ENCODE results near the gene RPRM. TPM values are rescaled to one million over a fixed set of nuclear protein-coding genes. Genes with fewer than 3 reads are reported as not detected.

Gene RPRM
- total and polyA plus RNA-seq, 3 donors from 2014 or later, result 2.4 to 4.7 (median 2.9) TPM

- Histone ChIP-seq H3K9me3 (no peaks in the 10 kb centered on the region), H3K27ac (no peak overlapping the region), H3K27me3 (no peaks in the 10 kb centered on the region), H3K4me3 (no peak overlapping the region), H3K4me1 (no peaks in the 10 kb centered on the region), H3K36me3 (ENCODE audit: low read depth, missing control alignments) (no peaks in the 10 kb centered on the region)
- intact Hi-C loops (cut with DNase I; ENCODE audit: low total_unique reads), result no loop called here
- 32 to 51% methylated on average over 2 of the region's 2 CpGs for WGBS, 2 donors
- TF ChIP-seq, protein P1, sequence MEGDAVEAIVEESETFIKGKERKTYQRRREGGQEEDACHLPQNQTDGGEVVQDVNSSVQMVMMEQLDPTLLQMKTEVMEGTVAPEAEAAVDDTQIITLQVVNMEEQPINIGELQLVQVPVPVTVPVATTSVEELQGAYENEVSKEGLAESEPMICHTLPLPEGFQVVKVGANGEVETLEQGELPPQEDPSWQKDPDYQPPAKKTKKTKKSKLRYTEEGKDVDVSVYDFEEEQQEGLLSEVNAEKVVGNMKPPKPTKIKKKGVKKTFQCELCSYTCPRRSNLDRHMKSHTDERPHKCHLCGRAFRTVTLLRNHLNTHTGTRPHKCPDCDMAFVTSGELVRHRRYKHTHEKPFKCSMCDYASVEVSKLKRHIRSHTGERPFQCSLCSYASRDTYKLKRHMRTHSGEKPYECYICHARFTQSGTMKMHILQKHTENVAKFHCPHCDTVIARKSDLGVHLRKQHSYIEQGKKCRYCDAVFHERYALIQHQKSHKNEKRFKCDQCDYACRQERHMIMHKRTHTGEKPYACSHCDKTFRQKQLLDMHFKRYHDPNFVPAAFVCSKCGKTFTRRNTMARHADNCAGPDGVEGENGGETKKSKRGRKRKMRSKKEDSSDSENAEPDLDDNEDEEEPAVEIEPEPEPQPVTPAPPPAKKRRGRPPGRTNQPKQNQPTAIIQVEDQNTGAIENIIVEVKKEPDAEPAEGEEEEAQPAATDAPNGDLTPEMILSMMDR (IDR thresholded peaks at IDR 0.05), result no peak
- TF ChIP-seq POLR2A (IDR thresholded peaks at IDR 0.05), result no peak
- no peak for DNase-seq
These were observed 46.2 kb downstream of the RPRM start for GRCh38 chr2:153432381-153432780.

DNA sequence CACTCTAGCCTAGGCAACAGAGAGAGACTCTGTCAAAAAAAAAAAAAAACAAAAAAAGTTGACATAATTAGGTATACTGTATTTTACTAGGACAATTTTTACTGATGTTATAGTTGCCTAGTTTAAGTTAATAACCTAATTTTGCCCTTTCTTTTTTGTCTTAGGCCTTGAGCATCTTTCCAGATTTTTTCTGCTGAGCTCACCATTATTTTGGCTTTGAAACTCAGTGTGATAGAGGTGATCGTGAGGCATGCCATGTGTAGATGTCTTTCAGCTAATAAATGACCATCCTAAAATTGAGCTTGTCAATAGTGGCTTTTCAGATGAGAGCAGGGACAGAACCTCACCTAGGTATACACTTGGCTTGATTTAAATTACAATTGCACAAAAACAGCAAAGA is 47.4 kb downstream of the RPRM start:
- no peak for TF ChIP-seq POLR2A (IDR thresholded peaks at IDR 0.05)
- TF ChIP-seq, protein P1 (IDR thresholded peaks at IDR 0.05), result no peak
- 71 to 85% methylated on average over 1 of the region's 1 CpG for WGBS, 2 donors
- intact Hi-C loops (cut with DNase I; ENCODE audit: low total_unique reads), result no loop called here

More for the DNA sequence above, 47.4 kb downstream of the RPRM start:
- Histone ChIP-seq H3K4me3 (no peak overlapping the region), H3K36me3 (ENCODE audit: low read depth, missing control alignments) (no peaks in the 10 kb centered on the region), H3K4me1 (no peaks in the 10 kb centered on the region), H3K9me3 (no peaks in the 10 kb centered on the region), H3K27ac (no peak overlapping the region), H3K27me3 (no peaks in the 10 kb centered on the region)
- DNase-seq, result no peak

Small RNA genes lying within 50 kb of the gene (small RNA-seq; reads per million reads assigned to genes)
- 0 reads per million in 2 donors for gene RF00275

Data from testis (tissue), 3 donors.